Mesothelial cell of epicardium (in vitro differentiated cells): ENCODE results near the gene FNTB. TPM values are rescaled to one million over a fixed set of nuclear protein-coding genes. Genes with fewer than 3 reads are reported as not detected.
A peak's percentile ranks its signal among the peaks of the same experiment; 100 is the strongest.

ENCODE experiments used
- DNase-seq, 2 experiments: peaks; one replicate each; pipeline ENCODE4 v3.0.0; 2021; ENCODE audit warnings: low spot score in 2 of 2; ENCODE audit not compliant: unreplicated experiment in 2 of 2
- H3K27ac Mint-ChIP-seq: 2 replicates; pipeline ENCODE4 v1.8.0; 2021; ENCODE audit warnings: mixed read lengths
- H3K27me3 Mint-ChIP-seq: 2 replicates; pipeline ENCODE4 v1.8.0; 2021; ENCODE audit warnings: low read depth, mixed read lengths
- H3K36me3 Mint-ChIP-seq: 2 replicates; pipeline ENCODE4 v1.8.0; 2021; ENCODE audit warnings: mixed read lengths
- H3K4me1 Mint-ChIP-seq: 2 replicates; pipeline ENCODE4 v1.8.0; 2021; ENCODE audit warnings: mixed read lengths
- H3K4me3 Mint-ChIP-seq: 2 replicates; pipeline ENCODE4 v1.8.0; 2021; ENCODE audit warnings: mild to moderate bottlenecking, moderate library complexity, mixed read lengths
- H3K9me3 Mint-ChIP-seq: 2 replicates; pipeline ENCODE4 v1.8.0; 2021; ENCODE audit warnings: mixed read lengths
- CTCF ChIP-seq: fragments of 200-600 bp; sonication (generic); IDR thresholded peaks from one replicate; pipeline ENCODE4 v1.5.0; 2021; ENCODE audit warnings: antibody characterized with exemption; ENCODE audit not compliant: unreplicated experiment
- total RNA-seq: library from RNA; stranded (reverse); gene quantifications from 3 replicates; pipeline ENCODE4 v1.2.1, GENCODE V29; 2021

The FNTB gene
- total RNA-seq, 1 donor from 2014 or later, result 45.7 TPM

DNA sequence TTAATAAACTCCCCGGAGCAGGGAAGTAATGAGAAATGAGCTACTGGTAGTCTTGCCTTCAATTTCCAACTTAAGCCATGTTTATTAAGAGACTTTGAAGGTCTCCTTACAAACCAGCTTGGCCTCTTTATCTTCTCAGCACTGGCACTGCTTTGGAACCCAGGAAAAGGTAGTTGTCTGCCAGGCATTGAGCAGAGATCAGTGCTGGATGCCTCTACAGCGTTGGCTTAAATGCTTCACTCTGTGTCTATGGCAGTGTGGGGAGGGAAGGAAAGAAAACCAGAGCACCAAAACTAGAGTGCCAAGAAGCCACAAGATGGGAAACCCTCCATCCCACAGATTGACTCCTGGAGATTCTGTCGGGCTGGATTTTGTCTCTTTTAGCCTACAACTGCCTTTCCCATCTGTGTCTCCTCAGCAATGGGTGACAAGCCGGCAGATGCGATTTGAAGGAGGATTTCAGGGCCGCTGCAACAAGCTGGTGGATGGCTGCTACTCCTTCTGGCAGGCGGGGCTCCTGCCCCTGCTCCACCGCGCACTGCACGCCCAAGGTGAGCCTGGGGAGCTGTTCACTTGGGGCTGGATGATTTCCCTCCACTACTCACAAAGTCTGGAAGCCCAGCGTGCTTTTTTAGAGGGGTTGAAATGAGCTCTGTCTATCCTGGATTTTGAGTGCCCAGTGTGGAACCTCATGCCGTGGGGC is 57.3 kb downstream of the FNTB start:
- Mint-ChIP-seq H3K4me3 (no peak overlapping the region), H3K9me3 (no peaks in the 10 kb centered on the region), H3K4me1 (peaks cover 11% of the 10 kb centered on the region), H3K36me3 (peaks cover 47% of the 10 kb centered on the region), H3K27ac (peak overlapping the region; percentile 4), H3K27me3 (no peaks in the 10 kb centered on the region)
- no peak for TF ChIP-seq CTCF
- no peak for DNase-seq

- DNase-seq, result no peak
- no peak for TF ChIP-seq CTCF
Observed at GRCh38 chr14:65044596-65044959, 57.9 kb downstream of the FNTB start.

DNA sequence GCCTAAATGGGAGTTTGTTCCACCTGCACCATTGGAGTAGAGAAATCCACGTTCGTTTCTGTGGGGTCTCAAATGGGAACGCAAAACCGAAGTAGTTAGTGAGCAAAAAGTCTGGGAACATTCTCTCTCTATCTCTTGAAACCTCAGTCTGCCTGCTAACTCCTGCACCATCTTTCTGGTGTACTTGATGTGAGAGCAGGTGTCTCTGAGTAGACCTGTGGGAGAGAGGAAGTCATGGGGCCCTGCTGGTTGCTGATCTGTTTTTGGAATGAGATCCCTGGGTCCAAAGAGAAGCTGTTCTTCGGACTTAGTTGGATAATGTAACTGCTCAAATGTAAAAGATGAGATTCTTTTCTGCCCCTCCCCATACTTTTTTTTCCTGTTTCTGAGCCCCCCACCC is 58.3 kb downstream of the FNTB start:
- Mint-ChIP-seq H3K4me1 (peaks cover 11% of the 10 kb centered on the region), H3K4me3 (no peak overlapping the region), H3K36me3 (peaks cover 47% of the 10 kb centered on the region), H3K27ac (no peak overlapping the region), H3K27me3 (no peaks in the 10 kb centered on the region), H3K9me3 (no peaks in the 10 kb centered on the region)
- no peak for TF ChIP-seq CTCF
- DNase-seq, result no peak

More at GRCh38 chr14:65044596-65044959, 57.9 kb downstream of the FNTB start:
- H3K27me3 Mint-ChIP-seq, result no peaks in the 10 kb centered on the region
- peaks cover 47% of the 10 kb centered on the region for H3K36me3 Mint-ChIP-seq
- H3K9me3 Mint-ChIP-seq, result no peaks in the 10 kb centered on the region
- no peak overlapping the region for H3K4me3 Mint-ChIP-seq
- H3K4me1 Mint-ChIP-seq, result peaks cover 11% of the 10 kb centered on the region
- no peak overlapping the region for H3K27ac Mint-ChIP-seq

- TF ChIP-seq CTCF, result no peak
Observed at GRCh38 chr14:65045709-65046108, 59.0 kb downstream of the FNTB start.

GRCh38 chr14:65052832-65053231 is 66.1 kb downstream of the FNTB start:
- DNase-seq, result peak in 1 of 2 experiments; percentile 10
- Mint-ChIP-seq H3K27ac (no peak overlapping the region), H3K36me3 (peaks cover 31% of the 10 kb centered on the region), H3K27me3 (no peaks in the 10 kb centered on the region), H3K4me1 (peaks cover 2% of the 10 kb centered on the region), H3K4me3 (no peak overlapping the region), H3K9me3 (peaks cover 3% of the 10 kb centered on the region)
- no peak for TF ChIP-seq CTCF

More at GRCh38 chr14:65045709-65046108, 59.0 kb downstream of the FNTB start:
- DNase-seq, result no peak
- H3K27ac Mint-ChIP-seq, result no peak overlapping the region
- H3K4me3 Mint-ChIP-seq, result no peak overlapping the region
- H3K9me3 Mint-ChIP-seq, result no peaks in the 10 kb centered on the region
- H3K27me3 Mint-ChIP-seq, result no peaks in the 10 kb centered on the region
- peaks cover 11% of the 10 kb centered on the region for H3K4me1 Mint-ChIP-seq
- H3K36me3 Mint-ChIP-seq, result peaks cover 46% of the 10 kb centered on the region
